Measurements from ENCODE around the gene FBXL5.

DNA sequence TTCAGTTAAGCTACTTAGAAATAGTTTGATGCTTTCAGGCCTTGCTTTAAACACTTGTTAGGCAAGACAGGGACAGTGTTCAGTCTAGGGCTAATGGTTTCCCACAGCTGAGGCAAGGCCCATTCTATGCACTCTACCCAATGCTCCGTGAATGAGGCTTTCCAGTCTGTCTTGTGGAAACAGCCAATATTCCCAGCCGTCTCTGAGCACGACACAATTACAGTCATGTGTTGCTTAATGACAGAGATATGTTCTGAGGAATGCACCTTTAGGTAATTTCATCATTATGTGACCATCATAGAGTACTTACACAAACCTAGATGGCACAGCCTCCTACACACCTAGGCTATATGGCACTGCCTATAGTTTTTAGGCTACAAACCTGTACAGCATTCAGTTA is 16.9 kb upstream of the FBXL5 start:
- TF ChIP-seq ZSCAN30 (CRISPR knock-in tag; IDR thresholded peaks at IDR 0.05) (no peak), EZH2 (conservative IDR thresholded peaks at IDR 0.05; ENCODE audit: low read depth, low read length) (no peak), ZNF605 (CRISPR knock-in tag; IDR thresholded peaks at IDR 0.05) (no peak), CBX2 (IDR thresholded peaks at IDR 0.05; ENCODE audit: low read depth, low read length) (no peak), CBX2 (CRISPR knock-in tag; IDR thresholded peaks at IDR 0.05; ENCODE audit: low read depth) (no peak), LCORL (IDR thresholded peaks at IDR 0.05) (no peak), LCORL (CRISPR knock-in tag; IDR thresholded peaks at IDR 0.05) (no peak)
